HepG2 (cell line): ENCODE data around the gene LCAT. TPM values are rescaled to one million over a fixed set of nuclear protein-coding genes. Genes with fewer than 3 reads are reported as not detected.
A peak's percentile ranks its signal among the peaks of the same experiment; 100 is the strongest.

ENCODE experiments used
- CBX1 ChIP-seq: IDR thresholded peaks from one replicate; pipeline ENCODE4 v1.6.1; 2016; ENCODE audit warnings: antibody characterized with exemption, low read depth
- CC2D1A ChIP-seq: sonication (generic); formaldehyde crosslinking; IDR thresholded peaks from 2 replicates; pipeline ENCODE4 v1.8.1; 2023; ENCODE audit warnings: mild to moderate bottlenecking, missing genetic modification reagents
- CCDC6 ChIP-seq: sonication (generic); formaldehyde crosslinking; IDR thresholded peaks from 2 replicates; pipeline ENCODE4 v1.8.1; 2022; ENCODE audit warnings: mild to moderate bottlenecking, missing genetic modification reagents, moderate library complexity
- ETV5 ChIP-seq: IDR thresholded peaks from 2 replicates; pipeline ENCODE4 v1.6.1; 2018; ENCODE audit warnings: missing biosample characterization, missing genetic modification reagents, inconsistent platforms, borderline replicate concordance
- FOXP4 ChIP-seq: sonication (generic); formaldehyde crosslinking; IDR thresholded peaks from 2 replicates; pipeline ENCODE4 v1.4.0; 2020; ENCODE audit warnings: missing genetic modification reagents
- GRHL1 ChIP-seq: sonication (generic); formaldehyde crosslinking; conservative IDR thresholded peaks from 2 replicates; pipeline ENCODE4 v1.8.0; 2022; ENCODE audit warnings: missing genetic modification reagents
- HDAC1 ChIP-seq: sonication (generic); formaldehyde crosslinking; IDR thresholded peaks from 2 replicates; pipeline ENCODE4 v1.5.1; 2020; ENCODE audit warnings: mild to moderate bottlenecking, missing genetic modification reagents
- KDM1A ChIP-seq: IDR thresholded peaks from 2 replicates; pipeline ENCODE4 v1.6.1; 2016; ENCODE audit warnings: missing compliant biosample characterization
- MEF2D ChIP-seq: sonication (generic); formaldehyde crosslinking; IDR thresholded peaks from 2 replicates; pipeline ENCODE4 v1.5.1; 2020; ENCODE audit warnings: mild to moderate bottlenecking, missing genetic modification reagents
- NFAT5 ChIP-seq: sonication (generic); formaldehyde crosslinking; IDR thresholded peaks from 2 replicates; pipeline ENCODE4 v1.4.0; 2020; ENCODE audit warnings: missing genetic modification reagents
- PHF21A ChIP-seq: sonication (generic); formaldehyde crosslinking; IDR thresholded peaks from 2 replicates; pipeline ENCODE4 v1.5.0; 2020; ENCODE audit warnings: mild to moderate bottlenecking, missing genetic modification reagents
- ZNF609 ChIP-seq: sonication (generic); formaldehyde crosslinking; IDR thresholded peaks from 2 replicates; pipeline ENCODE4 v1.4.0; 2020; ENCODE audit warnings: mild to moderate bottlenecking, missing genetic modification reagents, borderline replicate concordance
- ZNF75D ChIP-seq: sonication (generic); formaldehyde crosslinking; IDR thresholded peaks from 2 replicates; pipeline ENCODE4 v1.8.1; 2023; ENCODE audit warnings: missing genetic modification reagents, mild to moderate bottlenecking, borderline replicate concordance
- polyA plus RNA-seq, 8 experiments: library from polyadenylated mRNA; depleted of rRNA in 3 of 8; stranded (reverse) in 7 of 8; unstranded in 1 of 8; fragments of >200 nt; fragmentation: Illumina TruSeq in 4 of 8; extraction: Trizol in 4 of 8; gene quantifications; 2 replicates each; pipeline versions ENCODE4 v1.2.1 to v1.2.3, GENCODE V29; 2011 to 2016; ENCODE audit warnings: low read depth in 4 of 8, missing spikeins in 1 of 8, mixed read lengths in 1 of 8; ENCODE audit not compliant: insufficient read depth in 1 of 8
- total RNA-seq, 5 experiments: library from RNA; depleted of rRNA; stranded (reverse); fragments of >200 nt; fragmentation: Illumina TruSeq; extraction: Trizol; gene quantifications; 2 replicates each; pipeline ENCODE4 v1.2.3, GENCODE V29; 2016; ENCODE audit warnings: low read depth in 1 of 5

LCAT gene
- total and polyA plus RNA-seq, 2 of the 13 experiments (the other 11 are each of a cell fraction or from before 2014, with no cell fraction given), result 36.1 to 38.9 TPM

- TF ChIP-seq CBX1 (no peak), PHF21A (CRISPR knock-in tag) (no peak), FOXP4 (peak; percentile 58), CC2D1A (no peak), ZNF609 (CRISPR knock-in tag) (peak; percentile 39; the same call in 1 of the 2 replicates), ZNF75D (CRISPR knock-in tag) (no peak), KDM1A (CRISPR knock-in tag) (peak; percentile 48; the same call in 1 of the 2 replicates), HDAC1 (CRISPR knock-in tag) (peak; percentile 58; the same call in 1 of the 2 replicates), MEF2D (CRISPR knock-in tag) (peak; percentile 26; the same call in 1 of the 2 replicates), GRHL1 (CRISPR knock-in tag) (no peak), NFAT5 (CRISPR knock-in tag) (no peak), ETV5 (CRISPR knock-in tag) (no peak), CCDC6 (no peak)
Measured at GRCh38 chr16:67901734-67902133, 42.2 kb downstream of the LCAT start (continued).
